Fibroblast of skin of right quadriceps (primary cell): ENCODE results near the gene SLC25A31.
A peak's percentile ranks its signal among the peaks of the same experiment; 100 is the strongest.

Experiments used
- DNase-seq: peaks from one replicate; pipeline ENCODE4 v3.0.0-alpha.2; 2013

Gene SLC25A31

GRCh38 chr4:127730142-127730913, at the start of gene SLC25A31:
SLC25A31 (plus strand) TSS chr4:127730400; CDS start chr4:127730546, 146 bp downstream.
- DNase-seq: no peak

GRCh38 chr4:127685292-127685691, 44.9 kb upstream of the SLC25A31 start:
- DNase-seq: peak; percentile 13

- DNase-seq: peak; percentile 38
Measured at GRCh38 chr4:127686658-127687057, 43.5 kb upstream of the SLC25A31 start.

GRCh38 chr4:127687580-127687979, 42.6 kb upstream of the SLC25A31 start:
- DNase-seq: no peak

GRCh38 chr4:127698789-127699200, 31.4 kb upstream of the SLC25A31 start:
- peak; percentile 82 for DNase-seq

- DNase-seq: peak; percentile 71
Measured at GRCh38 chr4:127708985-127709384, 21.2 kb upstream of the SLC25A31 start.

- no peak for DNase-seq
Measured at GRCh38 chr4:127709456-127709855, 20.7 kb upstream of the SLC25A31 start.

- DNase-seq: no peak
Measured at GRCh38 chr4:127731406-127731805, 1.2 kb downstream of the SLC25A31 start.

GRCh38 chr4:127732623-127733328, 2.6 kb downstream of the SLC25A31 start:
- peak; percentile 51 for DNase-seq

GRCh38 chr4:127734976-127735375, 4.8 kb downstream of the SLC25A31 start:
- DNase-seq: no peak

GRCh38 chr4:127737295-127737694, 7.1 kb downstream of the SLC25A31 start:
- DNase-seq: peak; percentile 21

- no peak for DNase-seq
Measured at GRCh38 chr4:127741247-127741646, 11.0 kb downstream of the SLC25A31 start.

- no peak for DNase-seq
Measured at GRCh38 chr4:127747883-127748282, 17.7 kb downstream of the SLC25A31 start.

- DNase-seq: no peak
Measured at GRCh38 chr4:127748957-127749356, 18.8 kb downstream of the SLC25A31 start.

GRCh38 chr4:127756906-127757305, 26.7 kb downstream of the SLC25A31 start:
- DNase-seq: no peak

GRCh38 chr4:127759228-127759820, 29.1 kb downstream of the SLC25A31 start:
- no peak for DNase-seq

GRCh38 chr4:127759893-127760292, 29.7 kb downstream of the SLC25A31 start:
- peak; percentile 4 for DNase-seq

GRCh38 chr4:127771535-127772275, 41.5 kb downstream of the SLC25A31 start:
- DNase-seq: no peak

GRCh38 chr4:127772769-127773671, 42.8 kb downstream of the SLC25A31 start:
- no peak for DNase-seq

- no peak for DNase-seq
Measured at GRCh38 chr4:127775843-127776242, 45.6 kb downstream of the SLC25A31 start.

- DNase-seq: no peak
Measured at GRCh38 chr4:127776620-127777019, 46.4 kb downstream of the SLC25A31 start.

- no peak for DNase-seq
Measured at GRCh38 chr4:127777487-127777886, 47.3 kb downstream of the SLC25A31 start.
